Heart left ventricle (tissue), 13 donors: ENCODE measurements around the gene CACNG8.

Experiments
- CTCF ChIP-seq, 12 donors: fragments of 200-600 bp; sonication (generic) in 4 of 12; IDR thresholded peaks; one replicate each; pipeline versions ENCODE4 v1.5.0 to v1.8.0; 2018 to 2022; ENCODE audit warnings: antibody characterized with exemption in 12 of 12, mild to moderate bottlenecking in 5 of 12
- POLR2A ChIP-seq, 2 donors: fragments of 450-650 bp; IDR thresholded peaks; one replicate each; pipeline ENCODE4 v1.6.1; 2017; ENCODE audit warnings: antibody characterized with exemption in 2 of 2, mild to moderate bottlenecking in 2 of 2, moderate library complexity in 2 of 2
- donor health status: ischemic (EF 13 %, LVEDD 7.1; RV severe dilation, severe dysfunction).
- donor health status: DM: no; HTN: yes; CAD: no.
- donor health status: DM: no; HTN: no; CAD: no.
- donor health status: ischemic (EF 25% LVEDD 6.9; RV normal size, moderate dysfunction).
- donor health status: ischemic (EF 25% LVEDD 5.7; RV mildly dilated, moderate dysfunction).
- donor health status: ischemic (EF 35%, LVEDD 5.7; RV mildly dilated, moderate dysfunction).
- donor health status: nonischemic (EF 11% LVEDD 7.7; RV severe dilation, severe dysfunction).
- donor health status: DM: yes; HTN: yes; CAD: no.
- donor health status: PGD.
- donor health status: ischemic (EF 29% LVEDD 5.4; RV normal size, mild dysfunction).
- donor health status: nonischemic (EF 23%, LVEDD 6.1; RV moderate dilation, normal function).

- TF ChIP-seq POLR2A (IDR thresholded peaks at IDR 0.05) (no peak), CTCF (IDR thresholded peaks at IDR 0.05) (no peak)
These were observed 4.6 kb upstream of the CACNG8 start for GRCh38 chr19:53958168-53958571.
